K562 (cell line): Measurements from ENCODE around the gene REM2. TPM values are rescaled to one million over a fixed set of nuclear protein-coding genes. Genes with fewer than 3 reads are reported as not detected.

ENCODE experiments used
- BHLHE40 ChIP-seq: IDR thresholded peaks from 2 replicates; pipeline ENCODE4 v1.6.1; 2011; ENCODE audit warnings: low read length, improper control_type of control experiment
- ZBTB1 ChIP-seq: sonication (generic); formaldehyde crosslinking; IDR thresholded peaks from 2 replicates; pipeline ENCODE4 v1.8.1; 2023; ENCODE audit warnings: missing genetic modification reagents, low read depth, mild to moderate bottlenecking, borderline replicate concordance
- ZKSCAN1 ChIP-seq: fragments of 150-350 bp; IDR thresholded peaks from 2 replicates; pipeline ENCODE4 v1.6.1; 2016; ENCODE audit warnings: low read depth, low read length
- ZSCAN32 ChIP-seq: fragments of 450-650 bp; formaldehyde crosslinking; IDR thresholded peaks from 2 replicates; pipeline ENCODE4 v1.4.0; 2020; ENCODE audit warnings: mild to moderate bottlenecking, moderate library complexity
- polyA plus RNA-seq, 8 experiments: library from polyadenylated mRNA; depleted of rRNA in 4 of 8; stranded (reverse) in 5 of 8; unstranded in 3 of 8; fragments of >200 nt; fragmentation: Nextera tagmentation in 2 of 8; fragmentation: Illumina TruSeq in 1 of 8; extraction: Ambion mirVana in 2 of 8; extraction: Trizol in 1 of 8; gene quantifications; 2 replicates each; pipeline versions ENCODE4 v1.2.1 to v1.2.3, GENCODE V29; 2011 to 2014; ENCODE audit warnings: inconsistent platforms in 1 of 8, missing spikeins in 1 of 8
- total RNA-seq, 7 experiments: library from RNA; depleted of rRNA in 6 of 7; stranded (reverse); fragments of >200 nt in 6 of 7; fragmentation: Illumina TruSeq in 2 of 7; extraction: Trizol in 2 of 7; gene quantifications; 2 replicates each; pipeline versions ENCODE4 v1.2.1 to v1.2.3, GENCODE V29; 2011 to 2021; ENCODE audit warnings: low replicate concordance in 1 of 7
- TF ChIP-seq, protein P1 (sequence below), 2 experiments: fragments of 450-650 bp; formaldehyde crosslinking in 1 of 2; IDR thresholded peaks; 2 replicates each; pipeline versions ENCODE4 v1.4.0 to v1.6.1; 2014 to 2020; ENCODE audit warnings: mild to moderate bottlenecking in 2 of 2, borderline replicate concordance in 1 of 2, low read depth in 1 of 2
- TF ChIP-seq, protein P2 (sequence below): fragments of 450-650 bp; formaldehyde crosslinking; IDR thresholded peaks from 2 replicates; pipeline ENCODE4 v1.4.0; 2022; ENCODE audit warnings: mild to moderate bottlenecking, moderate library complexity
- TF ChIP-seq, protein P3 (sequence below): fragments of 450-650 bp; formaldehyde crosslinking; IDR thresholded peaks from 2 replicates; pipeline ENCODE4 v1.4.0; 2020; ENCODE audit warnings: mild to moderate bottlenecking, moderate library complexity

The REM2 gene
- total and polyA plus RNA-seq, 9 of the 15 experiments (the other 6 are each of a cell fraction or from before 2014, with no cell fraction given), result 0.18 to 1.0 (median 0.38) TPM

DNA sequence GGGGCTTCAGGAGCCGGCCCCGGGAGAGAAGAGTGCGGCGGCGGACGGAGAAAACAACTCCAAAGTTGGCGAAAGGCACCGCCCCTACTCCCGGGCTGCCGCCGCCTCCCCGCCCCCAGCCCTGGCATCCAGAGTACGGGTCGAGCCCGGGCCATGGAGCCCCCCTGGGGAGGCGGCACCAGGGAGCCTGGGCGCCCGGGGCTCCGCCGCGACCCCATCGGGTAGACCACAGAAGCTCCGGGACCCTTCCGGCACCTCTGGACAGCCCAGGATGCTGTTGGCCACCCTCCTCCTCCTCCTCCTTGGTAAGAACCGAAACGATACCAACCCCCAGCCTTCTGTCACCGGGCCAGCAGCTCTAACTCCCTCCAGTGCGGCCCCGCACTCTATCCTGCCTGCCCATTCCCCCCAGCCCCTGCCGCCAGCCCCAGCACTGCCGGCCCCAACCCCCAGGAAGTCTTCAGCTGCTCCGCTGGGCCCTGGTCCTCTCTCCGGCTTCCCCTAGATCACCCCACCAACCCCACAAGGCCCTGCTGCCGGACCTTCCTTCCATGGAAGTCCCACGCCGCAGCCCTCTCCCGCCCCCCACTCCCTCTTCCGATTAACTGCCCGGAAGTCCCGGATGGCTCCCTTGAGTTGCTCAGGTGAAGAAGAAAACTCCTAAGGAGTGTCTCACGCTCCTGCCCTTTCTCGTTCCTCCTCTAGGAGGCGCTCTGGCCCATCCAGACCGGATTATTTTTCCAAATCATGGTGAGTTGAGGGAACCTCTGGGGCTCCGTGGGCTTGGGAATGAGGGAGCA lies 10.8 kb upstream of the REM2 start (continued):
- TF ChIP-seq, protein P1, sequence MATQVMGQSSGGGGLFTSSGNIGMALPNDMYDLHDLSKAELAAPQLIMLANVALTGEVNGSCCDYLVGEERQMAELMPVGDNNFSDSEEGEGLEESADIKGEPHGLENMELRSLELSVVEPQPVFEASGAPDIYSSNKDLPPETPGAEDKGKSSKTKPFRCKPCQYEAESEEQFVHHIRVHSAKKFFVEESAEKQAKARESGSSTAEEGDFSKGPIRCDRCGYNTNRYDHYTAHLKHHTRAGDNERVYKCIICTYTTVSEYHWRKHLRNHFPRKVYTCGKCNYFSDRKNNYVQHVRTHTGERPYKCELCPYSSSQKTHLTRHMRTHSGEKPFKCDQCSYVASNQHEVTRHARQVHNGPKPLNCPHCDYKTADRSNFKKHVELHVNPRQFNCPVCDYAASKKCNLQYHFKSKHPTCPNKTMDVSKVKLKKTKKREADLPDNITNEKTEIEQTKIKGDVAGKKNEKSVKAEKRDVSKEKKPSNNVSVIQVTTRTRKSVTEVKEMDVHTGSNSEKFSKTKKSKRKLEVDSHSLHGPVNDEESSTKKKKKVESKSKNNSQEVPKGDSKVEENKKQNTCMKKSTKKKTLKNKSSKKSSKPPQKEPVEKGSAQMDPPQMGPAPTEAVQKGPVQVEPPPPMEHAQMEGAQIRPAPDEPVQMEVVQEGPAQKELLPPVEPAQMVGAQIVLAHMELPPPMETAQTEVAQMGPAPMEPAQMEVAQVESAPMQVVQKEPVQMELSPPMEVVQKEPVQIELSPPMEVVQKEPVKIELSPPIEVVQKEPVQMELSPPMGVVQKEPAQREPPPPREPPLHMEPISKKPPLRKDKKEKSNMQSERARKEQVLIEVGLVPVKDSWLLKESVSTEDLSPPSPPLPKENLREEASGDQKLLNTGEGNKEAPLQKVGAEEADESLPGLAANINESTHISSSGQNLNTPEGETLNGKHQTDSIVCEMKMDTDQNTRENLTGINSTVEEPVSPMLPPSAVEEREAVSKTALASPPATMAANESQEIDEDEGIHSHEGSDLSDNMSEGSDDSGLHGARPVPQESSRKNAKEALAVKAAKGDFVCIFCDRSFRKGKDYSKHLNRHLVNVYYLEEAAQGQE (IDR thresholded peaks at IDR 0.05; ENCODE audit: borderline replicate concordance), result peak; percentile 51; the same call in 1 of the 2 replicates
- TF ChIP-seq, protein P1 (CRISPR knock-in tag; IDR thresholded peaks at IDR 0.05; ENCODE audit: low read depth), result no peak
- TF ChIP-seq BHLHE40 (peak; percentile 25; the same call in 1 of the 2 replicates), ZSCAN32 (CRISPR knock-in tag) (no peak), ZKSCAN1 (no peak), ZBTB1 (CRISPR knock-in tag) (0 out of 2 replicates have a peak, but pooled peaks have one; percentile 42)
- TF ChIP-seq, protein P2, sequence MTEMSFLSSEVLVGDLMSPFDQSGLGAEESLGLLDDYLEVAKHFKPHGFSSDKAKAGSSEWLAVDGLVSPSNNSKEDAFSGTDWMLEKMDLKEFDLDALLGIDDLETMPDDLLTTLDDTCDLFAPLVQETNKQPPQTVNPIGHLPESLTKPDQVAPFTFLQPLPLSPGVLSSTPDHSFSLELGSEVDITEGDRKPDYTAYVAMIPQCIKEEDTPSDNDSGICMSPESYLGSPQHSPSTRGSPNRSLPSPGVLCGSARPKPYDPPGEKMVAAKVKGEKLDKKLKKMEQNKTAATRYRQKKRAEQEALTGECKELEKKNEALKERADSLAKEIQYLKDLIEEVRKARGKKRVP (CRISPR knock-in tag), result no peak
- TF ChIP-seq, protein P3, sequence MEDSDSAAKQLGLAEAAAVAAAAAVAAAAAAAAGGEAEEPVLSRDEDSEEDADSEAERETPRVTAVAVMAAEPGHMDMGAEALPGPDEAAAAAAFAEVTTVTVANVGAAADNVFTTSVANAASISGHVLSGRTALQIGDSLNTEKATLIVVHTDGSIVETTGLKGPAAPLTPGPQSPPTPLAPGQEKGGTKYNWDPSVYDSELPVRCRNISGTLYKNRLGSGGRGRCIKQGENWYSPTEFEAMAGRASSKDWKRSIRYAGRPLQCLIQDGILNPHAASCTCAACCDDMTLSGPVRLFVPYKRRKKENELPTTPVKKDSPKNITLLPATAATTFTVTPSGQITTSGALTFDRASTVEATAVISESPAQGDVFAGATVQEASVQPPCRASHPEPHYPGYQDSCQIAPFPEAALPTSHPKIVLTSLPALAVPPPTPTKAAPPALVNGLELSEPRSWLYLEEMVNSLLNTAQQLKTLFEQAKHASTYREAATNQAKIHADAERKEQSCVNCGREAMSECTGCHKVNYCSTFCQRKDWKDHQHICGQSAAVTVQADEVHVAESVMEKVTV, result peak; percentile 58
